Keratinocyte (primary cell): ENCODE measurements around the gene GCHFR. TPM values are rescaled to one million over a fixed set of nuclear protein-coding genes. Genes with fewer than 3 reads are reported as not detected.
A peak's percentile ranks its signal among the peaks of the same experiment; 100 is the strongest.

Experiments used
- DNase-seq: peaks from one replicate; pipeline ENCODE4 v3.0.0-alpha.2; 2011; ENCODE audit warnings: low read depth, missing footprints, low spot score
- FAIRE-seq: peaks from 2 replicates; lab custom pipeline; 2011; peaks lifted over from hg19 to GRCh38; lab: Jason Lieb, UNC
- H2AFZ ChIP-seq: 2 replicates; pipeline ENCODE4 v1.6.0; 2012; ENCODE audit warnings: low read length, control low read depth, inconsistent platforms; ENCODE audit not compliant: control insufficient read depth
- H3K27ac ChIP-seq: 2 replicates; pipeline ENCODE4 v1.5.1; 2011; ENCODE audit warnings: low read length; ENCODE audit not compliant: control insufficient read depth, insufficient read depth
- H3K27me3 ChIP-seq: 3 replicates; pipeline ENCODE4 v1.6.0; 2011; ENCODE audit warnings: low read length; ENCODE audit not compliant: control insufficient read depth, insufficient read depth; ENCODE audit errors: extremely low read depth
- H3K36me3 ChIP-seq, 2 experiments: 2 replicates in 1 of 2; 3 replicates in 1 of 2; pipeline ENCODE4 v1.5.1; 2011; ENCODE audit warnings: low read length in 2 of 2, mild to moderate bottlenecking in 1 of 2; ENCODE audit not compliant: control insufficient read depth in 2 of 2, insufficient read depth in 2 of 2; ENCODE audit errors: extremely low read depth in 1 of 2
- H3K4me1 ChIP-seq: 3 replicates; pipeline ENCODE4 v1.5.1; 2011; ENCODE audit warnings: low read length; ENCODE audit not compliant: control insufficient read depth, insufficient read depth; ENCODE audit errors: extremely low read depth
- H3K4me2 ChIP-seq: 3 replicates; pipeline ENCODE4 v1.6.0; 2011; ENCODE audit warnings: low read depth, low read length; ENCODE audit not compliant: control insufficient read depth, insufficient read depth; ENCODE audit errors: extremely low read depth
- H3K4me3 ChIP-seq, 3 experiments: fragments of 200-600 bp in 1 of 3; sonication (generic) in 1 of 3; 2 replicates in 2 of 3; 3 replicates in 1 of 3; pipeline ENCODE4 v1.5.1; 2011 to 2016; ENCODE audit warnings: low read length in 3 of 3, mild to moderate bottlenecking in 3 of 3, control low read depth in 2 of 3, inconsistent platforms in 1 of 3, low read depth in 1 of 3, mixed read lengths in 1 of 3, mixed run types in 1 of 3, moderate library complexity in 1 of 3; ENCODE audit not compliant: control insufficient read depth in 2 of 3, insufficient read depth in 2 of 3; ENCODE audit errors: extremely low read depth in 1 of 3
- H3K79me2 ChIP-seq: 2 replicates; pipeline ENCODE4 v1.6.0; 2012; ENCODE audit warnings: low read length; ENCODE audit not compliant: control insufficient read depth, insufficient read depth
- H3K9ac ChIP-seq: 3 replicates; pipeline ENCODE4 v1.6.0; 2011; ENCODE audit warnings: low read length; ENCODE audit not compliant: control insufficient read depth, insufficient read depth; ENCODE audit errors: extremely low read depth
- H3K9me1 ChIP-seq: 3 replicates; pipeline ENCODE4 v1.6.0; 2011; ENCODE audit warnings: low read length; ENCODE audit not compliant: control insufficient read depth, insufficient read depth; ENCODE audit errors: extremely low read depth
- H3K9me3 ChIP-seq: 2 replicates; pipeline ENCODE4 v1.5.1; 2012; ENCODE audit warnings: low read depth, low read length; ENCODE audit not compliant: control insufficient read depth
- H4K20me1 ChIP-seq: 3 replicates; pipeline ENCODE4 v1.6.0; 2011; ENCODE audit warnings: low read length; ENCODE audit not compliant: control insufficient read depth, insufficient read depth; ENCODE audit errors: extremely low read depth
- CTCF ChIP-seq, 3 experiments: IDR thresholded peaks in 1 of 3; conservative IDR thresholded peaks in 1 of 3; optimal IDR thresholded peaks in 1 of 3; 2 replicates in 2 of 3; 3 replicates in 1 of 3; pipeline versions ENCODE3 to v1.5.1; 2011; ENCODE audit warnings: low read length in 3 of 3, mild to moderate bottlenecking in 3 of 3, moderate library complexity in 2 of 3, control low read depth in 1 of 3, inconsistent platforms in 1 of 3; ENCODE audit not compliant: insufficient read depth in 2 of 3; ENCODE audit errors: extremely low read depth in 1 of 3
- EZH2 ChIP-seq: IDR thresholded peaks from one replicate; pipeline ENCODE4 v1.6.1; 2012; ENCODE audit warnings: inconsistent platforms, mild to moderate bottlenecking, low read length, moderate library complexity
- dilution Hi-C: fragments of 300-500 bp; cut with MboI; formaldehyde crosslinking; loops from one replicate; pipeline ENCODE4 v1.7.0; 2020; ENCODE audit warnings: low sequenced_read_pairs; ENCODE audit not compliant: extremely low pct_ligation_motif_present
- polyA plus RNA-seq, 5 experiments: library from polyadenylated mRNA; depleted of rRNA in 3 of 5; stranded (reverse) in 3 of 5; stranded (forward) in 1 of 5; unstranded in 1 of 5; fragments of >200 nt; gene quantifications; 1 replicate in 1 of 5; 2 replicates in 3 of 5; 3 replicates in 1 of 5; pipeline versions ENCODE4 v1.2.1 to v1.2.3, GENCODE V29; 2011 to 2012; ENCODE audit warnings: missing spikeins in 2 of 5, low read depth in 1 of 5, low replicate concordance in 1 of 5

The GCHFR gene
- polyA plus RNA-seq, 1 donor (not counting 4 experiments of a cell fraction or from before 2014, with no cell fraction given): 2.7 TPM

- H3K9me3 ChIP-seq: no peaks in the 10 kb centered on the region
- no peak for DNase-seq
- no peaks in the 10 kb centered on the region for H3K27me3 ChIP-seq
- dilution Hi-C loops: no loop called here
- H2AFZ ChIP-seq: peak overlapping the region; percentile 41
- H4K20me1 ChIP-seq: no peaks in the 10 kb centered on the region
- peaks cover 63% of the 10 kb centered on the region for H3K4me1 ChIP-seq
- peak in 1 of 3 experiments; percentile 9 for TF ChIP-seq CTCF (optimal IDR thresholded peaks at IDR 0.05 in 1 of 3, IDR thresholded peaks at IDR 0.05 in 1 of 3, conservative IDR thresholded peaks at IDR 0.05 in 1 of 3; ENCODE audit: extremely low read depth in 1 of 3, insufficient read depth in 2 of 3, low read length in 3 of 3)
- TF ChIP-seq EZH2: no peak
- FAIRE-seq: no peak
- peaks cover 2% of the 10 kb centered on the region for H3K9me1 ChIP-seq
- peak overlapping the region; percentile 77 for H3K4me2 ChIP-seq
- peak overlapping the region; percentile 91 for H3K27ac ChIP-seq
- H3K79me2 ChIP-seq: no peaks in the 10 kb centered on the region
- peak overlapping the region in 2 of 3 experiments; percentile 26 to 57 for H3K4me3 ChIP-seq
- H3K9ac ChIP-seq: peak overlapping the region; percentile 80
- peaks cover 11 to 14% of the 10 kb centered on the region in 2 experiments for H3K36me3 ChIP-seq
Observed at GRCh38 chr15:40768521-40769273, 4.8 kb downstream of the GCHFR start.

GRCh38 chr15:40769274-40770146, 5.6 kb downstream of the GCHFR start, which contains the start of gene C15orf62:
Gene C15orf62, plus strand, starts transcription at chr15:40769980. Its CDS starts 516 bp downstream, at chr15:40770496.
- peak; percentile 84 for FAIRE-seq

More at GRCh38 chr15:40769274-40770146, 5.6 kb downstream of the GCHFR start, which contains the start of gene C15orf62:
- Histone ChIP-seq H3K9me3 (no peaks in the 10 kb centered on the region), H3K36me3 (peaks cover 16 to 19% of the 10 kb centered on the region in 2 experiments), H4K20me1 (no peaks in the 10 kb centered on the region), H3K27me3 (no peaks in the 10 kb centered on the region), H3K9ac (peak within 1 kb of the TSS; percentile 80), H3K4me2 (peak within 1 kb of the TSS; percentile 77), H3K4me3 (peak within 1 kb of the TSS in 2 of 3 experiments; percentile 30 to 57), H3K9me1 (peaks cover 2% of the 10 kb centered on the region), H3K79me2 (no peaks in the 10 kb centered on the region), H3K27ac (peak within 1 kb of the TSS; percentile 91), H2AFZ (peak within 1 kb of the TSS; percentile 41), H3K4me1 (peaks cover 58% of the 10 kb centered on the region)
- TF ChIP-seq CTCF (optimal IDR thresholded peaks at IDR 0.05 in 1 of 3, IDR thresholded peaks at IDR 0.05 in 1 of 3, conservative IDR thresholded peaks at IDR 0.05 in 1 of 3; ENCODE audit: extremely low read depth in 1 of 3, insufficient read depth in 2 of 3, low read length in 3 of 3) (peak in 1 of 3 experiments; percentile 0), EZH2 (no peak)
- DNase-seq: peak; percentile 82
- dilution Hi-C loops: no loop called here
